ENCODE results near the gene DMRT2.

The DMRT2 gene

DNA sequence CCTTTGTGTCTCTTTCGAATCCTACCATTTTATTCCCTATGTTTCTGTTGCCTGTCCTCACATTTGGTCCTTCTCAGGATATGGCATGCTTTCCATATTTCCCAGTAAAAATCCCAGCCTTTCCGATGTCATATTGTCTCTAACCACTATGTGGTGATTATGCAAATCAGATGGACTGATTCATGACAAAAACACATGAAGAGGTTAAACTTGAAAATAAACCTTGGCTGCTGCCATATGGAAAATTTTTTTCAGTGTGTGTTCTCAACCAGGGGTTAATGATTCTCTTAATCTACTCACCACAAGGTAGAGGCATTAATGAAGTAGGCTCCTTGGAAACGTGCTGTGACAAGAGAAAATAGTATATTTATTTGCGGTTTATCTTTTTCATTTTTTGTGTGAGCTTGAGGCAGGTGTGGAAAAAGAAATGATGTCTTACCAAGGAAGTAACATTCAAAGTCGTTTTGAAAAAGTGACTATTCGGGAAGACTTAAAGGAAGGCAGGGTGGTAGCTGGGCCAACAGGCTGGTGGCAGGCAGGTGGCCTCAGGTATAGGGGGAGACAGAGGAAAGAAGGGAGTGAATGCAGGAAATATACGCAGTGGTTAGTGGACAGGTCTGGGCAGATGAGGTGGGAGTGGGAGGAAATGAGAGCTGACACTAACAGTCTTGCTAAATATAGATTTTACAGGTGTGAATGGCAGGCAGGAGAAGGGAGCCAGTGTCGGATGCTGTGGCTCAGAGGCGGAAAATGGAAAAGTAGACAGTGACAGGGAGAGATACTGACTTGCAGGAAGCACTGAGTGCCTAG, 46.2 kb downstream of the DMRT2 start:
- no peak for DNase-seq

- no peak for DNase-seq
Measured at GRCh38 chr9:1098551-1098950, 48.4 kb downstream of the DMRT2 start.

GRCh38 chr9:1100201-1100600, 50.0 kb downstream of the DMRT2 start:
- no peak for DNase-seq

GRCh38 chr9:1100945-1101344, 50.8 kb downstream of the DMRT2 start:
- peak; percentile 5 for DNase-seq

- no peak for DNase-seq
Measured at GRCh38 chr9:1101846-1102641, 51.9 kb downstream of the DMRT2 start.

DNA sequence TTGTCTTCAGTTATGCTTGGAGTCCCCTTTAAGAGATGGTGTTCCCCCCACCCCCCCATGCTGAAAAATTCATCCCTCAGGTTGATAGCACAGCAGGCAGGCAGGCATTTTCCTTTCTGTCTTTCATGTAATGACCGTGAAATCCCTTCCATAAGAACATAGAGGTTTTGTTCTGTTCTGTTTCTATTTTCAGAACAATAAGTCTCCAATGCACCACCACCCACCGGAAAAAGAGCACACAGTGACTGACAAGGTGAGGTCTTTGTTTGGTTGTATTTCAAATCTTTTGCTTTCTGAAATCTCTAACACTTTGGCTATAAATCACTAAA, 52.4 kb downstream of the DMRT2 start:
- DNase-seq, result no peak
